ENCODE results near the gene GRIK3. TPM values are rescaled to one million over a fixed set of nuclear protein-coding genes. Genes with fewer than 3 reads are reported as not detected.

The GRIK3 gene
- total and polyA plus RNA-seq, 4 donors = 0.03 to 0.08 (median 0.05) TPM; not detected in 1

- Histone ChIP-seq H3K27me3 (ENCODE audit: control insufficient read depth in 4 of 4, insufficient read depth in 4 of 4, low read length in 3 of 4) (peaks cover 0 to 3% (median 0%) of the 10 kb centered on the region in 4 donors), H3K27ac (ENCODE audit: low read depth in 1 of 2, low read length in 2 of 2) (no peak overlapping the region), H3K36me3 (ENCODE audit: control insufficient read depth in 4 of 4, insufficient read depth in 3 of 4, low read depth in 1 of 4, low read length in 3 of 4) (no peaks in the 10 kb centered on the region), H3K4me3 (ENCODE audit: low read depth in 1 of 3, low read length in 3 of 3) (no peak overlapping the region), H3K9me3 (ENCODE audit: control insufficient read depth in 4 of 4, low read length in 3 of 4) (no peaks in the 10 kb centered on the region), H3K9ac (ENCODE audit: low read depth in 1 of 2, low read length in 2 of 2) (no peak overlapping the region), H3K4me1 (ENCODE audit: control insufficient read depth in 4 of 4, insufficient read depth in 4 of 4, low read length in 3 of 4) (no peaks in the 10 kb centered on the region)
- no peak for TF ChIP-seq RXRA (IDR thresholded peaks at IDR 0.05)
- TF ChIP-seq YY1 (IDR thresholded peaks at IDR 0.05) = no peak
- no peak for TF ChIP-seq HNF4A (conservative IDR thresholded peaks at IDR 0.05)
- TF ChIP-seq EGR1 (IDR thresholded peaks at IDR 0.05; ENCODE audit: low read depth in 2 of 2) = no peak
- no peak for TF ChIP-seq HNF4G (IDR thresholded peaks at IDR 0.05)
- no peak for TF ChIP-seq FOXA1 (IDR thresholded peaks at IDR 0.05)
- TF ChIP-seq CTCF (IDR thresholded peaks at IDR 0.05; ENCODE audit: low read depth, low read length, missing input control) = no peak
- TF ChIP-seq SP1 (IDR thresholded peaks at IDR 0.05) = no peak
- no peak for TF ChIP-seq TAF1 (conservative IDR thresholded peaks at IDR 0.05)
- TF ChIP-seq, protein P1, sequence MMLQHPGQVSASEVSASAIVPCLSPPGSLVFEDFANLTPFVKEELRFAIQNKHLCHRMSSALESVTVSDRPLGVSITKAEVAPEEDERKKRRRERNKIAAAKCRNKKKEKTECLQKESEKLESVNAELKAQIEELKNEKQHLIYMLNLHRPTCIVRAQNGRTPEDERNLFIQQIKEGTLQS (IDR thresholded peaks at IDR 0.05) = no peak
- TF ChIP-seq GABPA (IDR thresholded peaks at IDR 0.05 in 1 of 2, conservative IDR thresholded peaks at IDR 0.05 in 1 of 2) = no peak
- no peak for TF ChIP-seq RAD21 (IDR thresholded peaks at IDR 0.05)
- no peak for TF ChIP-seq FOXA2 (IDR thresholded peaks at IDR 0.05)
- no peak for TF ChIP-seq ZBTB33 (IDR thresholded peaks at IDR 0.05)
- TF ChIP-seq, protein P2, sequence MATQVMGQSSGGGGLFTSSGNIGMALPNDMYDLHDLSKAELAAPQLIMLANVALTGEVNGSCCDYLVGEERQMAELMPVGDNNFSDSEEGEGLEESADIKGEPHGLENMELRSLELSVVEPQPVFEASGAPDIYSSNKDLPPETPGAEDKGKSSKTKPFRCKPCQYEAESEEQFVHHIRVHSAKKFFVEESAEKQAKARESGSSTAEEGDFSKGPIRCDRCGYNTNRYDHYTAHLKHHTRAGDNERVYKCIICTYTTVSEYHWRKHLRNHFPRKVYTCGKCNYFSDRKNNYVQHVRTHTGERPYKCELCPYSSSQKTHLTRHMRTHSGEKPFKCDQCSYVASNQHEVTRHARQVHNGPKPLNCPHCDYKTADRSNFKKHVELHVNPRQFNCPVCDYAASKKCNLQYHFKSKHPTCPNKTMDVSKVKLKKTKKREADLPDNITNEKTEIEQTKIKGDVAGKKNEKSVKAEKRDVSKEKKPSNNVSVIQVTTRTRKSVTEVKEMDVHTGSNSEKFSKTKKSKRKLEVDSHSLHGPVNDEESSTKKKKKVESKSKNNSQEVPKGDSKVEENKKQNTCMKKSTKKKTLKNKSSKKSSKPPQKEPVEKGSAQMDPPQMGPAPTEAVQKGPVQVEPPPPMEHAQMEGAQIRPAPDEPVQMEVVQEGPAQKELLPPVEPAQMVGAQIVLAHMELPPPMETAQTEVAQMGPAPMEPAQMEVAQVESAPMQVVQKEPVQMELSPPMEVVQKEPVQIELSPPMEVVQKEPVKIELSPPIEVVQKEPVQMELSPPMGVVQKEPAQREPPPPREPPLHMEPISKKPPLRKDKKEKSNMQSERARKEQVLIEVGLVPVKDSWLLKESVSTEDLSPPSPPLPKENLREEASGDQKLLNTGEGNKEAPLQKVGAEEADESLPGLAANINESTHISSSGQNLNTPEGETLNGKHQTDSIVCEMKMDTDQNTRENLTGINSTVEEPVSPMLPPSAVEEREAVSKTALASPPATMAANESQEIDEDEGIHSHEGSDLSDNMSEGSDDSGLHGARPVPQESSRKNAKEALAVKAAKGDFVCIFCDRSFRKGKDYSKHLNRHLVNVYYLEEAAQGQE (IDR thresholded peaks at IDR 0.05) = no peak
- TF ChIP-seq NR2F2 (IDR thresholded peaks at IDR 0.05) = no peak
- TF ChIP-seq JUND (IDR thresholded peaks at IDR 0.05) = no peak
- TF ChIP-seq, protein P3, sequence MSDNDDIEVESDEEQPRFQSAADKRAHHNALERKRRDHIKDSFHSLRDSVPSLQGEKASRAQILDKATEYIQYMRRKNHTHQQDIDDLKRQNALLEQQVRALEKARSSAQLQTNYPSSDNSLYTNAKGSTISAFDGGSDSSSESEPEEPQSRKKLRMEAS (IDR thresholded peaks at IDR 0.05) = no peak
- peak; percentile 24 for DNase-seq (ENCODE audit: low spot score)
- 86% methylated on average over 22 of the region's 22 CpGs for whole genome bisulfite sequencing
These were observed 153.9 kb downstream of the GRIK3 start for GRCh38 chr1:36880155-36881067.

Measured in liver (tissue), 9 donors.